H1 (cell line): ENCODE results near the gene SBNO2. TPM values are rescaled to one million over a fixed set of nuclear protein-coding genes. Genes with fewer than 3 reads are reported as not detected.

Source experiments
- BACH1 ChIP-seq: IDR thresholded peaks from 2 replicates; pipeline ENCODE4 v1.6.1; 2012; ENCODE audit warnings: low read length, improper control_type of control experiment
- CHD2 ChIP-seq: IDR thresholded peaks from 2 replicates; pipeline ENCODE4 v1.6.1; 2012; ENCODE audit warnings: low read length, improper control_type of control experiment
- CHD7 ChIP-seq: fragments of 300-600 bp; sonication (generic); IDR thresholded peaks from 2 replicates; pipeline ENCODE4 v1.7.1; 2012; ENCODE audit warnings: low read length, moderate library complexity, mild to moderate bottlenecking, inconsistent platforms; ENCODE audit not compliant: insufficient replicate concordance
- EP300 ChIP-seq, 2 experiments: IDR thresholded peaks; 1 replicate in 1 of 2; 2 replicates in 1 of 2; pipeline ENCODE4 v1.6.1; 2011 to 2012; ENCODE audit warnings: low read depth in 2 of 2, low read length in 2 of 2, mild to moderate bottlenecking in 2 of 2, borderline replicate concordance in 1 of 2, inconsistent platforms in 1 of 2, moderate library complexity in 1 of 2
- HDAC2 ChIP-seq, 2 experiments: fragments of 300-600 bp in 1 of 2; sonication (generic) in 1 of 2; IDR thresholded peaks; 2 replicates each; pipeline ENCODE4 v1.6.1; 2011 to 2012; ENCODE audit warnings: low read depth in 2 of 2, low read length in 2 of 2, mild to moderate bottlenecking in 2 of 2, moderate library complexity in 2 of 2, borderline replicate concordance in 1 of 2, inconsistent platforms in 1 of 2
- MAX ChIP-seq: IDR thresholded peaks from 2 replicates; pipeline ENCODE4 v1.6.1; 2012; ENCODE audit warnings: inconsistent platforms
- NANOG ChIP-seq: IDR thresholded peaks from 2 replicates; pipeline ENCODE4 v1.6.1; 2011; ENCODE audit warnings: low read length, low read depth, mild to moderate bottlenecking, inconsistent platforms; ENCODE audit not compliant: insufficient read depth, poor library complexity, severe bottlenecking
- NRF1 ChIP-seq: IDR thresholded peaks from 2 replicates; pipeline ENCODE4 v1.6.1; 2011; ENCODE audit warnings: mild to moderate bottlenecking, low read depth, low read length, improper control_type of control experiment
- RFX5 ChIP-seq: IDR thresholded peaks from 2 replicates; pipeline ENCODE4 v1.6.1; 2011; ENCODE audit warnings: low read depth, low read length, improper control_type of control experiment, borderline replicate concordance
- SUZ12 ChIP-seq: fragments of 200-600 bp; sonication (generic); IDR thresholded peaks from 2 replicates; pipeline ENCODE4 v1.6.1; 2012; ENCODE audit warnings: mild to moderate bottlenecking, inconsistent platforms, low read length, moderate library complexity, mixed read lengths
- polyA plus RNA-seq, 7 experiments: library from polyadenylated mRNA; depleted of rRNA in 3 of 7; stranded (reverse) in 5 of 7; unstranded in 2 of 7; fragments of >200 nt in 5 of 7; fragments of 200-250 nt in 2 of 7; gene quantifications; 1 replicate in 5 of 7; 2 replicates in 1 of 7; 4 replicates in 1 of 7; pipeline versions ENCODE4 v1.2.1 to v1.2.3, GENCODE V29; 2011 to 2013; ENCODE audit warnings: missing spikeins in 2 of 7, mixed read lengths in 2 of 7
- total RNA-seq: library from RNA; stranded (reverse); fragmentation: NEBNext Ultra II Directional; extraction: Animal tissue kit (Norgen Biotek cat#: 25700); gene quantifications from 2 replicates; pipeline ENCODE4 v1.2.1, GENCODE V29; 2021

Gene SBNO2
- total and polyA plus RNA-seq, 2 of the 8 experiments (the other 6 are each of a cell fraction or from before 2014, with no cell fraction given) = 12.2 to 31.4 TPM

- TF ChIP-seq CHD7 (no peak), MAX (peak; percentile 55; the same call in 1 of the 2 replicates), SUZ12 (no peak), CHD2 (no peak), NANOG (no peak), RFX5 (no peak), HDAC2 (IDR thresholded peaks at IDR 0.05; ENCODE audit: borderline replicate concordance in 1 of 2, low read depth in 2 of 2, low read length in 2 of 2) (no peak), NRF1 (no peak), BACH1 (no peak), EP300 (IDR thresholded peaks at IDR 0.05; ENCODE audit: borderline replicate concordance in 1 of 2, low read depth in 2 of 2, low read length in 2 of 2) (no peak)
Observed at GRCh38 chr19:1066748-1067340, 107.2 kb downstream of the SBNO2 start, which contains the start of gene ARHGAP45 (continued).
